HepG2 (cell line): ENCODE measurements around the gene GPC2. TPM values are rescaled to one million over a fixed set of nuclear protein-coding genes. Genes with fewer than 3 reads are reported as not detected.

Source experiments
- ATAC-seq: fragments of 200-7000 bp; cut with Tn5 transposase; 3 replicates; pipeline ENCODE4 v1.9.1; 2020; ENCODE audit warnings: mild to moderate bottlenecking, moderate library complexity
- BruUV-seq: library from RNA; stranded (reverse); fragments of 400-500 nt; replicated peaks from 2 replicates; lab custom pipeline; 2021; lab: Mats Ljungman, UMichigan
- CTCF ChIA-PET: fragments of 300-600 bp; formaldehyde crosslinking; extraction: SDS; loops from one replicate; lab custom pipeline; 2021; ENCODE audit warnings: low total read pairs, inconsistent platforms, low intra/inter-chr PET ratio; lab: Yijun Ruan, JAX
- POLR2A ChIA-PET: fragments of 350-600 bp; sonication (Branson Sonifier 250); formaldehyde crosslinking; loops from one replicate; lab custom pipeline; 2020; ENCODE audit warnings: antibody characterized with exemption, inconsistent platforms; lab: Yijun Ruan, JAX
- DNase-seq: peaks from one replicate; pipeline ENCODE4 v3.0.0-alpha.2; 2015; ENCODE audit warnings: low spot score
- FAIRE-seq: peaks from 3 replicates; lab custom pipeline; 2011; peaks lifted over from hg19 to GRCh38; lab: Jason Lieb, UNC
- H2AFZ ChIP-seq: one replicate; pipeline ENCODE4 v1.6.1; 2011; ENCODE audit warnings: low read length, inconsistent platforms
- H3K27ac ChIP-seq: fragments of 300-600 bp; 3 replicates; pipeline ENCODE4 v1.8.0; 2011; ENCODE audit warnings: mixed run types, mild to moderate bottlenecking, mixed read lengths, low read length, inconsistent platforms; ENCODE audit not compliant: insufficient read depth; ENCODE audit errors: extremely low read length
- H3K27me3 ChIP-seq, 2 experiments: fragments of 200-600 bp in 1 of 2; 2 replicates in 1 of 2; 3 replicates in 1 of 2; pipeline versions ENCODE4 v1.6.0 to v1.8.0; 2011; ENCODE audit warnings: low read length in 2 of 2, mild to moderate bottlenecking in 2 of 2, moderate library complexity in 2 of 2, inconsistent platforms in 1 of 2; ENCODE audit not compliant: insufficient read depth in 2 of 2, control insufficient read depth in 1 of 2
- H3K36me3 ChIP-seq, 2 experiments: fragments of 200-600 bp in 1 of 2; replicated peaks in 1 of 2; 2 replicates in 1 of 2; 3 replicates in 1 of 2; pipeline versions ENCODE4 v1.5.1 to v1.8.0; 2011; ENCODE audit warnings: low read length in 2 of 2, inconsistent platforms in 1 of 2; ENCODE audit not compliant: insufficient read depth in 2 of 2, control insufficient read depth in 1 of 2
- H3K4me1 ChIP-seq: 2 replicates; pipeline ENCODE4 v1.5.1; 2012; ENCODE audit warnings: low read length, inconsistent platforms; ENCODE audit not compliant: insufficient read depth
- H3K4me2 ChIP-seq: 2 replicates; pipeline ENCODE4 v1.6.0; 2011; ENCODE audit warnings: low read depth, low read length, inconsistent platforms
- H3K4me3 ChIP-seq, 3 experiments: fragments of 200-600 bp in 1 of 3; sonication (generic), shearing (Covaris generic) in 1 of 3; replicated peaks in 1 of 3; 2 replicates each; pipeline ENCODE4 v1.5.1; 2011 to 2016; ENCODE audit warnings: low read length in 3 of 3, inconsistent platforms in 2 of 3, low read depth in 2 of 3, mild to moderate bottlenecking in 2 of 3, control low read depth in 1 of 3, mixed read lengths in 1 of 3; ENCODE audit not compliant: insufficient read depth in 1 of 3
- H3K79me2 ChIP-seq: one replicate; pipeline ENCODE4 v1.6.1; 2011; ENCODE audit warnings: low read length, inconsistent platforms; ENCODE audit not compliant: insufficient read depth
- H3K9ac ChIP-seq: 2 replicates; pipeline ENCODE4 v1.6.0; 2011; ENCODE audit warnings: mild to moderate bottlenecking, low read depth, low read length, inconsistent platforms; ENCODE audit not compliant: insufficient read depth
- H3K9me3 ChIP-seq: 2 replicates; pipeline ENCODE4 v1.5.1; 2012; ENCODE audit warnings: mild to moderate bottlenecking, low read length
- H4K20me1 ChIP-seq: 2 replicates; pipeline ENCODE4 v1.6.0; 2011; ENCODE audit warnings: inconsistent platforms, mild to moderate bottlenecking, low read length, moderate library complexity; ENCODE audit not compliant: insufficient read depth
- CC2D1A ChIP-seq: sonication (generic); formaldehyde crosslinking; IDR thresholded peaks from 2 replicates; pipeline ENCODE4 v1.8.1; 2023; ENCODE audit warnings: mild to moderate bottlenecking, missing genetic modification reagents
- KLF6 ChIP-seq: IDR thresholded peaks from 2 replicates; pipeline ENCODE4 v1.8.0; 2016; ENCODE audit warnings: missing biosample characterization, missing genetic modification reagents
- PITX1 ChIP-seq: sonication (generic); formaldehyde crosslinking; IDR thresholded peaks from 2 replicates; pipeline ENCODE4 v1.5.1; 2020; ENCODE audit warnings: mild to moderate bottlenecking, missing genetic modification reagents
- REL ChIP-seq: sonication (generic); formaldehyde crosslinking; conservative IDR thresholded peaks from 2 replicates; pipeline ENCODE4 v1.8.0; 2022; ENCODE audit warnings: mild to moderate bottlenecking, missing genetic modification reagents, moderate library complexity
- RFX5 ChIP-seq: IDR thresholded peaks from 2 replicates; pipeline ENCODE4 v1.6.1; 2011; ENCODE audit warnings: low read depth, low read length, improper control_type of control experiment
- SAP130 ChIP-seq: IDR thresholded peaks from 2 replicates; pipeline ENCODE4 v1.6.1; 2016; ENCODE audit warnings: low read depth
- TOE1 ChIP-seq: sonication (generic); formaldehyde crosslinking; IDR thresholded peaks from 2 replicates; pipeline ENCODE4 v1.4.0; 2020; ENCODE audit warnings: mild to moderate bottlenecking, missing genetic modification reagents
- ZNF552 ChIP-seq: sonication (generic); formaldehyde crosslinking; IDR thresholded peaks from 2 replicates; pipeline ENCODE4 v1.9.0; 2022; ENCODE audit warnings: missing genetic modification reagents, mild to moderate bottlenecking, borderline replicate concordance
- ZNF558 ChIP-seq: sonication (generic); formaldehyde crosslinking; IDR thresholded peaks from 2 replicates; pipeline ENCODE4 v1.9.0; 2022; ENCODE audit warnings: mild to moderate bottlenecking, missing genetic modification reagents, borderline replicate concordance
- WGBS: methylation state at CpG from one replicate; pipeline ENCODE4 v1.1.6; 2017; ENCODE audit warnings: low lambda C conversion rate; 5-methylcytosine and 5-hydroxymethylcytosine counted together
- in situ Hi-C: cut with HindIII; loops from 2 replicates; pipeline ENCODE4 v1.10.0; 2017; ENCODE audit warnings: low pct_unique_long_range_greater_than_20kb; ENCODE audit not compliant: extremely low pct_ligation_motif_present
- intact Hi-C: fragments of 100-400 bp; cut with micrococcal nuclease; formaldehyde crosslinking; loops from one replicate; pipeline ENCODE4 v1.10.0; 2022; ENCODE audit not compliant: unreplicated experiment
- polyA plus RNA-seq, 8 experiments: library from polyadenylated mRNA; depleted of rRNA in 3 of 8; stranded (reverse) in 7 of 8; unstranded in 1 of 8; fragments of >200 nt; fragmentation: Illumina TruSeq in 4 of 8; extraction: Trizol in 4 of 8; gene quantifications; 2 replicates each; pipeline versions ENCODE4 v1.2.1 to v1.2.3, GENCODE V29; 2011 to 2016; ENCODE audit warnings: low read depth in 4 of 8, missing spikeins in 1 of 8, mixed read lengths in 1 of 8; ENCODE audit not compliant: insufficient read depth in 1 of 8
- total RNA-seq, 5 experiments: library from RNA; depleted of rRNA; stranded (reverse); fragments of >200 nt; fragmentation: Illumina TruSeq; extraction: Trizol; gene quantifications; 2 replicates each; pipeline ENCODE4 v1.2.3, GENCODE V29; 2016; ENCODE audit warnings: low read depth in 1 of 5
- TF ChIP-seq, protein P1 (sequence below): sonication (generic); formaldehyde crosslinking; IDR thresholded peaks from 2 replicates; pipeline ENCODE4 v1.5.0; 2020; ENCODE audit warnings: missing genetic modification reagents
- TF ChIP-seq, protein P2 (sequence below): sonication (generic); formaldehyde crosslinking; IDR thresholded peaks from 2 replicates; pipeline ENCODE4 v1.8.1; 2023; ENCODE audit warnings: mild to moderate bottlenecking, inconsistent platforms, moderate library complexity, missing genetic modification reagents, borderline replicate concordance
- TF ChIP-seq, protein P3 (sequence below): sonication (generic); formaldehyde crosslinking; IDR thresholded peaks from 2 replicates; pipeline ENCODE4 v1.4.0; 2020; ENCODE audit warnings: mild to moderate bottlenecking, low read depth, missing genetic modification reagents
- TF ChIP-seq, protein P4 (sequence below): sonication (generic); formaldehyde crosslinking; IDR thresholded peaks from 2 replicates; pipeline ENCODE4 v1.8.0; 2022; ENCODE audit warnings: mild to moderate bottlenecking, missing genetic modification reagents, moderate library complexity
- TF ChIP-seq, protein P5 (sequence below): sonication (generic); formaldehyde crosslinking; IDR thresholded peaks from 2 replicates; pipeline ENCODE4 v1.9.0; 2021; ENCODE audit warnings: missing genetic modification reagents, mild to moderate bottlenecking, borderline replicate concordance

GPC2 gene
- total and polyA plus RNA-seq, 2 of the 13 experiments (the other 11 are each of a cell fraction or from before 2014, with no cell fraction given) = 0.64 to 0.78 TPM

DNA sequence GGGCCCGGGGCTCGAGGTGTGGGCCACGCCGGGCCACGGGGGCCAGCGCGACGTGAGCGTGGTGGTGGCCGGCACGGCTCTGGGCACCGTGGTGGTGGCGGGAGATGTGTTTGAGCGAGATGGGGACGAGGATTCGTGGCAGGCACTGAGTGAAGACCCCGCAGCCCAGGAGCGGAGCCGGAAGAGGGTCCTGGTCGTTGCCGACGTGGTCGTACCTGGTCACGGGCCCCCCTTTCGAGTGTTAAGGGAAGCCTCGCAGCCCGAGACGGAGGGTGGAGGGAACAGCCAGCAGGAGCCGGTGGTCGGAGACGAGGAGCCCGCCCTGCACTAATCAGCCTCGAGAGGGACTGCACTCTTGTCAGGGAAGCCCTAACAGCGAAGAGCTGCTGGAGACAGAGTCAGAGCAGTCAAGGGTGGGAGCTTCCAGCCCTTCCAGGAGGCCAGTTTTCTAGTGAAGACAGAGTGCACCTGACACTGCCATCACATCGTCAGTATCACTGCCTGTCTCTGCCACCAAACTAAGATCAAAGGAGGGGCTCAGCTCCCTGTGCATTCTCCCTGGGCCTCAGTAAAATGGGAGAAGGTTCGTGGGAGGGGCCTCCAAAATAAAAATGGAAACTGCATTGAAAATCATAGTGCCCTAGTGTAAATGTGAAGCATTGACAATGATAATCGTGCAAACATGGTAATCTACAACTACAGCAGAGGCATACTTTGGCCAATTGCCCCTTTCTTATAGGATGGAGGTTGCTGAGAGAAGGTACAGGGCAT is 49.1 kb downstream of the GPC2 start (continued):
- TF ChIP-seq, protein P1, sequence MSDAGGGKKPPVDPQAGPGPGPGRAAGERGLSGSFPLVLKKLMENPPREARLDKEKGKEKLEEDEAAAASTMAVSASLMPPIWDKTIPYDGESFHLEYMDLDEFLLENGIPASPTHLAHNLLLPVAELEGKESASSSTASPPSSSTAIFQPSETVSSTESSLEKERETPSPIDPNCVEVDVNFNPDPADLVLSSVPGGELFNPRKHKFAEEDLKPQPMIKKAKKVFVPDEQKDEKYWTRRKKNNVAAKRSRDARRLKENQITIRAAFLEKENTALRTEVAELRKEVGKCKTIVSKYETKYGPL = no peak
- TF ChIP-seq SAP130 = peak; percentile 9; the same call in 1 of the 2 replicates

DNA sequence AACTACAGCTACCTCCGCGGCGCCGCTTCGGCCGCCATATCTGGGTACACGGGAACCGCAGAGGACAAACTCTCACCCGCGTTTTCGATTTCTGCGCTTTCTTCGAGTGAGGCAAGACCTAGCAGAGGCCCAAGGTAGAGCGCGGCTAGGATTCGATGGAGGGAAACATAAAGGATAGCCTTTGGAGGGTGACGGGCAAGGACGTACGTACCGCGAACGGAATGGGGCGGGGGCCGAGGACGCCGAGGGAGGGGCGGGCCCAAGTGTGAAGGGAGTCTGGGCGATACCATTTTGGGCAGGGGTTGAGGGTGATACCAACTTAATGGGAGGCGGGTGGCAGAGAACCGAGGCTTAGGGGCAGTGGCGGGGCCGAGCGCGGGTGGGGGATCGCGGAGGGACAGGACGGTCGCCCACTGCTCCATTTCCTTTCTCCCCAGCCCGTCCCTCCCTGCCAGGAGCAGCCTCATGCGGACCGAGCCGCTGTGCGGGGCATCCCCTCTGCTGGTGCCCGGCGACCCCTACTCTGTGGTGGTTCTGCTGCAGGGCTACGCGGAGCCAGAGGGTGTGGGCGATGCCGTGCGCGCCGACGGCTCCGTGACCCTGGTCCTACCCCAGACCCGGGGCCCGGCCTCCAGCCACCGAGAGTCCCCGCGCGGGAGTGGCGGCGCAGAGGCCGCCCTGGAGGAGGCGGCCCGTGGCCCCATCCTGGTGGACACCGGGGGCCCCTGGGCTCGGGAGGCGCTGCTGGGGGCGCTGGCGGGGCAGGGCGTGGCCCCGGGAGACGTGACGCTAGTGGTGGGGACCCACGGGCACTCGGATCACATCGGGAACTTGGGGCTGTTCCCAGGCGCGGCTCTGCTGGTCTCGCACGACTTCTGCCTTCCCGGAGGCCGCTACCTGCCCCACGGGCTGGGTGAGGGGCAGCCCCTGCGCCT is 50.0 kb downstream of the GPC2 start, which contains the start of gene MBLAC1:
MBLAC1 (plus strand) TSS at position 37 of the 935 bp plus-strand sequence; CDS start at position 466, 429 bp downstream.
- Histone ChIP-seq H3K4me1 (peaks cover 55% of the 10 kb centered on the region), H3K4me3 (peak within 1 kb of the TSS; percentile 74 to 92 (median 84)), H3K27ac (peak within 1 kb of the TSS; percentile 96), H3K79me2 (peaks cover 5% of the 10 kb centered on the region), H4K20me1 (no peaks in the 10 kb centered on the region), H3K4me2 (peak within 1 kb of the TSS; percentile 74), H3K9ac (peak within 1 kb of the TSS; percentile 88), H3K27me3 (no peaks in the 10 kb centered on the region), H2AFZ (no peak within 1 kb of the TSS), H3K9me3 (no peaks in the 10 kb centered on the region), H3K36me3 (no peaks in the 10 kb centered on the region)
- peak; percentile 56 for ATAC-seq
- in situ Hi-C loops (no loop called here), intact Hi-C loops (loop anchor here (5.0 kb wide), 1 partner anchor 45 kb away; the partner anchor contains the start of gene ZNF3)
- WGBS = 0% methylated on average over 27 of the region's 85 CpGs
- FAIRE-seq = peak; percentile 77
- ChIA-PET CTCF (no interaction called here), POLR2A (interaction anchor here (0.9 to 3.5 kb wide), 6 partner anchors 21 to 309 kb away, joined by 3 to 48 read pairs (median 6); partner anchors contain the start of genes AP4M1, COPS6, LAMTOR4 and MCM7)
- DNase-seq = peak; percentile 79
- BruUV-seq = no TSS peak
- no peak for TF ChIP-seq ZNF558
- TF ChIP-seq, protein P2, sequence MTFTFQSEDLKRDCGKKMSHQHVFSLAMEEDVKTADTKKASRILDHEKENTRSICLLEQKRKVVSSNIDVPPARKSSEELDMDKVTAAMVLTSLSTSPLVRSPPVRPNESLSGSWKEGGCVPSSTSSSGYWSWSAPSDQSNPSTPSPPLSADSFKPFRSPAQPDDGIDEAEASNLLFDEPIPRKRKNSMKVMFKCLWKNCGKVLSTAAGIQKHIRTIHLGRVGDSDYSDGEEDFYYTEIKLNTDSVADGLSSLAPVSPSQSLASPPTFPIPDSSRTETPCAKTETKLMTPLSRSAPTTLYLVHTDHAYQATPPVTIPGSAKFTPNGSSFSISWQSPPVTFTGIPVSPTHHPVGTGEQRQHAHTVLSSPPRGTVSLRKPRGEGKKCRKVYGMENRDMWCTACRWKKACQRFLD = no peak
- no peak for TF ChIP-seq TOE1 (CRISPR knock-in tag)
- TF ChIP-seq KLF6 (CRISPR knock-in tag) = no peak
- TF ChIP-seq ZNF552 (CRISPR knock-in tag) = no peak
- no peak for TF ChIP-seq CC2D1A (CRISPR knock-in tag)
- TF ChIP-seq, protein P3, sequence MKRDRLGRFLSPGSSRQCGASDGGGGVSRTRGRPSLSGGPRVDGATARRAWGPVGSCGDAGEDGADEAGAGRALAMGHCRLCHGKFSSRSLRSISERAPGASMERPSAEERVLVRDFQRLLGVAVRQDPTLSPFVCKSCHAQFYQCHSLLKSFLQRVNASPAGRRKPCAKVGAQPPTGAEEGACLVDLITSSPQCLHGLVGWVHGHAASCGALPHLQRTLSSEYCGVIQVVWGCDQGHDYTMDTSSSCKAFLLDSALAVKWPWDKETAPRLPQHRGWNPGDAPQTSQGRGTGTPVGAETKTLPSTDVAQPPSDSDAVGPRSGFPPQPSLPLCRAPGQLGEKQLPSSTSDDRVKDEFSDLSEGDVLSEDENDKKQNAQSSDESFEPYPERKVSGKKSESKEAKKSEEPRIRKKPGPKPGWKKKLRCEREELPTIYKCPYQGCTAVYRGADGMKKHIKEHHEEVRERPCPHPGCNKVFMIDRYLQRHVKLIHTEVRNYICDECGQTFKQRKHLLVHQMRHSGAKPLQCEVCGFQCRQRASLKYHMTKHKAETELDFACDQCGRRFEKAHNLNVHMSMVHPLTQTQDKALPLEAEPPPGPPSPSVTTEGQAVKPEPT (CRISPR knock-in tag) = 0 out of 2 replicates have a peak, but pooled peaks have one; percentile 52
- TF ChIP-seq REL (CRISPR knock-in tag) = peak; percentile 79; the same call in 1 of the 2 replicates
- peak; percentile 51; the same call in 1 of the 2 replicates for TF ChIP-seq PITX1 (CRISPR knock-in tag)
- TF ChIP-seq, protein P4, sequence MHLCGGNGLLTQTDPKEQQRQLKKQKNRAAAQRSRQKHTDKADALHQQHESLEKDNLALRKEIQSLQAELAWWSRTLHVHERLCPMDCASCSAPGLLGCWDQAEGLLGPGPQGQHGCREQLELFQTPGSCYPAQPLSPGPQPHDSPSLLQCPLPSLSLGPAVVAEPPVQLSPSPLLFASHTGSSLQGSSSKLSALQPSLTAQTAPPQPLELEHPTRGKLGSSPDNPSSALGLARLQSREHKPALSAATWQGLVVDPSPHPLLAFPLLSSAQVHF (CRISPR knock-in tag) = peak; percentile 72
- TF ChIP-seq, protein P5, sequence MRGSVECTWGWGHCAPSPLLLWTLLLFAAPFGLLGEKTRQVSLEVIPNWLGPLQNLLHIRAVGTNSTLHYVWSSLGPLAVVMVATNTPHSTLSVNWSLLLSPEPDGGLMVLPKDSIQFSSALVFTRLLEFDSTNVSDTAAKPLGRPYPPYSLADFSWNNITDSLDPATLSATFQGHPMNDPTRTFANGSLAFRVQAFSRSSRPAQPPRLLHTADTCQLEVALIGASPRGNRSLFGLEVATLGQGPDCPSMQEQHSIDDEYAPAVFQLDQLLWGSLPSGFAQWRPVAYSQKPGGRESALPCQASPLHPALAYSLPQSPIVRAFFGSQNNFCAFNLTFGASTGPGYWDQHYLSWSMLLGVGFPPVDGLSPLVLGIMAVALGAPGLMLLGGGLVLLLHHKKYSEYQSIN (CRISPR knock-in tag) = no peak
- TF ChIP-seq RFX5 = no peak
